Measurements from ENCODE around the gene PTPRN2. TPM values are rescaled to one million over a fixed set of nuclear protein-coding genes. Genes with fewer than 3 reads are reported as not detected.

PTPRN2 gene
- total and polyA plus RNA-seq, 2 of the 8 experiments (the other 6 are each of a cell fraction or from before 2014, with no cell fraction given), result 2.6 to 4.5 TPM

- Histone ChIP-seq H3K27me3 (replicated peaks in 1 of 4; ENCODE audit: control insufficient read depth in 3 of 4, extremely low read depth in 1 of 4, insufficient read depth in 3 of 4, low read length in 3 of 4) (no peaks in the 10 kb centered on the region), H4K91ac (replicated peaks; ENCODE audit: insufficient read length, low read length) (no peak overlapping the region), H3K79me2 (ENCODE audit: control insufficient read depth in 1 of 2, insufficient read depth in 2 of 2, low read length in 2 of 2) (no peaks in the 10 kb centered on the region), H4K8ac (ENCODE audit: extremely low read depth, insufficient read depth, low read length) (no peak overlapping the region), H3K79me1 (ENCODE audit: low read depth, low read length) (no peaks in the 10 kb centered on the region), H4K5ac (ENCODE audit: insufficient read length, low read depth, low read length) (no peak overlapping the region), H2BK12ac (ENCODE audit: low read depth, low read length) (no peak overlapping the region), H3K18ac (ENCODE audit: extremely low read depth, low read length) (no peak overlapping the region), H3K14ac (ENCODE audit: insufficient read length) (no peak overlapping the region), H2BK20ac (ENCODE audit: low read length) (no peak overlapping the region), H3K9ac (replicated peaks in 1 of 4; ENCODE audit: extremely low read depth in 1 of 4, low read depth in 3 of 4, low read length in 3 of 4) (no peak overlapping the region), H2BK5ac (ENCODE audit: low read depth, low read length) (no peak overlapping the region), H2AFZ (ENCODE audit: low read length) (no peak overlapping the region), H3K23me2 (ENCODE audit: low read depth, low read length) (peaks cover 7% of the 10 kb centered on the region; the same call in 1 of the 2 replicates), H4K20me1 (replicated peaks in 1 of 2; ENCODE audit: control insufficient read depth in 1 of 2, insufficient read depth in 2 of 2, low read length in 2 of 2) (peaks cover 0 to 3% of the 10 kb centered on the region in 2 experiments), H3K27ac (ENCODE audit: low read depth, low read length) (no peak overlapping the region), H3K56ac (replicated peaks; ENCODE audit: insufficient read length, low read depth, low read length) (no peak overlapping the region), H2BK15ac (ENCODE audit: low read length) (no peak overlapping the region), H3K4ac (replicated peaks; ENCODE audit: insufficient read length, low read depth, low read length) (no peak overlapping the region), H3K36me3 (ENCODE audit: control insufficient read depth in 2 of 4, insufficient read depth in 4 of 4, low read length in 3 of 4) (no peaks in the 10 kb centered on the region), H2AK5ac (ENCODE audit: low read depth, low read length) (no peak overlapping the region), H3K4me1 (replicated peaks in 1 of 4; ENCODE audit: control insufficient read depth in 3 of 4, insufficient read depth in 4 of 4, low read length in 3 of 4) (peaks cover 0 to 6% (median 1%) of the 10 kb centered on the region in 4 experiments; a peak in 3 of 7 replicates), H3K4me3 (ENCODE audit: extremely low read depth in 1 of 4, insufficient read depth in 2 of 4, low read depth in 3 of 4, low read length in 4 of 4) (no peak overlapping the region), H3K4me2 (ENCODE audit: insufficient read depth in 1 of 2, low read depth in 2 of 2, low read length in 2 of 2) (no peak overlapping the region), H3K9me3 (ENCODE audit: insufficient read depth in 2 of 2, low read depth in 1 of 2, low read length in 1 of 2) (no peaks in the 10 kb centered on the region), H3K23ac (ENCODE audit: insufficient read length) (no peak overlapping the region), H2BK120ac (replicated peaks; ENCODE audit: low read depth, low read length) (no peak overlapping the region)
- DNase-seq (ENCODE audit: low read depth in 1 of 2, low spot score in 2 of 2), result no peak
- no peak for TF ChIP-seq TAF1 (IDR thresholded peaks at IDR 0.05; ENCODE audit: low read depth, low read length)
- no peak for TF ChIP-seq HDAC2 (IDR thresholded peaks at IDR 0.05; ENCODE audit: borderline replicate concordance in 1 of 2, low read depth in 2 of 2, low read length in 2 of 2)
- POLR2A ChIA-PET (ENCODE audit: partially characterized antibody), result no interaction called here
- CTCF ChIA-PET (ENCODE audit: partially characterized antibody), result no interaction called here
- 90% methylated on average over 23 of the region's 23 CpGs; no CpG with 5 or more reads in 1 of the 2 experiments for WGBS, 2 experiments (ENCODE audit: extremely low coverage in 1 of 2, insufficient coverage in 1 of 2, insufficient read length in 1 of 2, insufficient replicate concordance in 2 of 2, low coverage in 1 of 2, low lambda C conversion rate in 2 of 2, missing lambda C conversion rate in 1 of 2)
- no peak for FAIRE-seq
Observed at GRCh38 chr7:157827045-157827862, 760.4 kb downstream of the PTPRN2 start.

Measured in H1 (cell line).